ENCODE measurements around the gene CRCP. TPM values are rescaled to one million over a fixed set of nuclear protein-coding genes. Genes with fewer than 3 reads are reported as not detected.

CRCP gene
- total and polyA plus RNA-seq, 7 donors = 11.3 to 23.8 (median 13.5) TPM

- intact Hi-C loops (cut with DNase I) = no loop called here
- TF ChIP-seq CTCF (IDR thresholded peaks at IDR 0.05) = no peak
- Histone ChIP-seq H3K4me1 (no peaks in the 10 kb centered on the region), H3K4me3 (no peak overlapping the region), H3K27ac (no peak overlapping the region), H3K9me3 (no peaks in the 10 kb centered on the region), H3K27me3 (ENCODE audit: insufficient read depth in 3 of 3, low read length in 2 of 3) (no peaks in the 10 kb centered on the region), H3K36me3 (ENCODE audit: insufficient read depth in 1 of 2, low read depth in 1 of 2) (no peaks in the 10 kb centered on the region)
- DNase-seq (no peak), ATAC-seq (no peak)
- WGBS, 3 donors = 53 to 71% (median 54%) methylated on average over 7 of the region's 7 CpGs
These were observed 75.3 kb downstream of the CRCP start for GRCh38 chr7:66189695-66190503.

GRCh38 chr7:66190504-66190857 is 75.8 kb downstream of the CRCP start:
- no peak for DNase-seq
- H3K27me3 ChIP-seq (ENCODE audit: insufficient read depth in 3 of 3, low read length in 2 of 3) = no peaks in the 10 kb centered on the region
- no peaks in the 10 kb centered on the region for H3K36me3 ChIP-seq (ENCODE audit: insufficient read depth in 1 of 2, low read depth in 1 of 2)
- no peak for ATAC-seq
- no peak for TF ChIP-seq CTCF (IDR thresholded peaks at IDR 0.05)
- intact Hi-C loops (cut with DNase I) = no loop called here
- no peaks in the 10 kb centered on the region for H3K9me3 ChIP-seq
- WGBS, 3 donors = 41 to 57% (median 43%) methylated on average over 5 of the region's 5 CpGs
- no peak overlapping the region for H3K27ac ChIP-seq
- H3K4me3 ChIP-seq = no peak overlapping the region
- no peaks in the 10 kb centered on the region for H3K4me1 ChIP-seq

GRCh38 chr7:66193146-66193725 is 78.6 kb downstream of the CRCP start:
- no peak for ATAC-seq
- WGBS, 3 donors = 49 to 54% (median 53%) methylated on average over 6 of the region's 6 CpGs

GRCh38 chr7:66198469-66198868 is 83.8 kb downstream of the CRCP start:
- DNase-seq (no peak), ATAC-seq (no peak)
- Histone ChIP-seq H3K27ac (no peak overlapping the region), H3K4me3 (no peak overlapping the region), H3K9me3 (no peaks in the 10 kb centered on the region), H3K27me3 (ENCODE audit: insufficient read depth in 3 of 3, low read length in 2 of 3) (no peaks in the 10 kb centered on the region), H3K4me1 (no peaks in the 10 kb centered on the region), H3K36me3 (ENCODE audit: insufficient read depth in 1 of 2, low read depth in 1 of 2) (no peaks in the 10 kb centered on the region)
- intact Hi-C loops (cut with DNase I) = no loop called here
- WGBS, 3 donors = 9 to 18% (median 16%) methylated on average over 2 of the region's 2 CpGs
- no peak for TF ChIP-seq CTCF (IDR thresholded peaks at IDR 0.05)

More at GRCh38 chr7:66193146-66193725, 78.6 kb downstream of the CRCP start:
- DNase-seq = no peak
- Histone ChIP-seq H3K27ac (no peak overlapping the region), H3K27me3 (ENCODE audit: insufficient read depth in 3 of 3, low read length in 2 of 3) (no peaks in the 10 kb centered on the region), H3K4me3 (no peak overlapping the region), H3K4me1 (no peaks in the 10 kb centered on the region), H3K36me3 (ENCODE audit: insufficient read depth in 1 of 2, low read depth in 1 of 2) (no peaks in the 10 kb centered on the region), H3K9me3 (no peaks in the 10 kb centered on the region)
- intact Hi-C loops (cut with DNase I) = no loop called here
- TF ChIP-seq CTCF (IDR thresholded peaks at IDR 0.05) = no peak
